Esophagus (tissue), 2 donors: Measurements from ENCODE around the gene DNAAF8. TPM values are rescaled to one million over a fixed set of nuclear protein-coding genes. Genes with fewer than 3 reads are reported as not detected.

ENCODE experiments used
- H3K27ac ChIP-seq, 2 donors: one replicate each; pipeline ENCODE4 v1.5.1; 2013; ENCODE audit warnings: low read depth in 2 of 2, mild to moderate bottlenecking in 2 of 2, inconsistent platforms in 1 of 2, low read length in 1 of 2, moderate library complexity in 1 of 2
- H3K27me3 ChIP-seq, 2 donors: one replicate each; pipeline ENCODE4 v1.6.1; 2013; ENCODE audit warnings: low read length in 2 of 2, control low read depth in 1 of 2, mild to moderate bottlenecking in 1 of 2; ENCODE audit not compliant: insufficient read depth in 2 of 2, control insufficient read depth in 1 of 2
- H3K36me3 ChIP-seq, 2 donors: one replicate each; pipeline ENCODE4 v1.6.1; 2013; ENCODE audit warnings: low read length in 1 of 2; ENCODE audit not compliant: control insufficient read depth in 2 of 2, insufficient read depth in 2 of 2
- H3K4me1 ChIP-seq, 2 donors: one replicate each; pipeline ENCODE4 v1.6.1; 2013; ENCODE audit warnings: low read length in 1 of 2; ENCODE audit not compliant: control insufficient read depth in 2 of 2, insufficient read depth in 2 of 2
- H3K4me3 ChIP-seq, 2 donors: one replicate each; pipeline ENCODE4 v1.5.1; 2013; ENCODE audit warnings: low read length in 2 of 2, mild to moderate bottlenecking in 2 of 2, low read depth in 1 of 2, moderate library complexity in 1 of 2
- H3K9me3 ChIP-seq, 2 donors: one replicate each; pipeline ENCODE4 v1.6.1; 2013; ENCODE audit warnings: mild to moderate bottlenecking in 2 of 2, low read depth in 1 of 2, low read length in 1 of 2, moderate library complexity in 1 of 2; ENCODE audit not compliant: control insufficient read depth in 2 of 2, insufficient read depth in 1 of 2
- WGBS, 2 donors: extraction: QIAGEN DNeasy Blood & Tissue Kit; methylation state at CpG; one replicate each; pipeline ENCODE4 v1.1.7; 2013; 5-methylcytosine and 5-hydroxymethylcytosine counted together
- polyA plus RNA-seq, 2 donors: library from polyadenylated mRNA; stranded (reverse); fragments of 200-250 nt; gene quantifications; one replicate each; pipeline ENCODE4 v1.2.3, GENCODE V29; 2013
- donor health status: healthy with polysubstance abuse.
- donor health status: Bipolar disorder and iron deficiency.

Gene DNAAF8
- polyA plus RNA-seq, 2 donors = 0.39 to 0.81 TPM

DNA sequence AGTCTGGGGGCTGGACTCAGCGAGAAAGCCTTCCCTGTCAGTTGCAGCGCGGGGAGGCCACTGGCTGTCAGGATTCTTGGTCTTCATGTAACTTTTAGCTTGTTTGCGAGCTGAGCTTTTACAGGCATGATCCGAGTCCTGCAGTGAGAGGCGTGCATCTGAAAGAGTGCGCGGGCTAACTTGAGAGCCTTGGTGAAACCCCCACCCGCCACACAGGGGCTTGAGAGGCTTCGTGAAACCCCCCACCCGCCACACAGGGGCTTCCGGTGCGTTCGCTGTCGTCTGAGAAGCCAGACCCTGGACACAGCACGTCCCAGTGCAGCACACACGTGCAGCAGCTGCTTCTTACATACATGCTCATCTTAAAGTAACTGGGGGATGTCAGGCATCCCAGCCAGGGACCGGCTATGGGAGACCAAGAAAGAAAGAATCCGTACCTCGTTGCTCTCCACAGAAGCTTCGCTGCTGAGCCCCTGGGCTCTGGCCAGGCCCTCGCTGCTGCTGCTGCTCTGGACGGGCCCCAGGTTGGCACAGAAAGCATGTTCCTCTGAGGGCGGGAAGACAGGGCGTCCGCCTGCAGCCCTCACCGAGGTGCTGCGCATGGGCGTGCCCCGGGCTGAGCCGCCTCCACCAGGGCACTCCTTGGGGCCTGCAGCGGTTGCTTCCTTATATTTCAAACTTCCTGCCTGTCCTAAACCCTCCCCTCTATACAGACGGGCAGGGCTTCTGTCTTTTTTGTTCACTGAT, 33.2 kb upstream of the DNAAF8 start:
- 72 to 77% methylated on average over 33 of the region's 33 CpGs for WGBS, 2 donors
- no peaks in the 10 kb centered on the region for H3K9me3 ChIP-seq
- no peak overlapping the region for H3K4me3 ChIP-seq
- no peaks in the 10 kb centered on the region for H3K4me1 ChIP-seq
- no peaks in the 10 kb centered on the region for H3K27me3 ChIP-seq
- peaks cover 5 to 58% of the 10 kb centered on the region in 2 donors for H3K36me3 ChIP-seq
- H3K27ac ChIP-seq = peak overlapping the region in 1 of 2 donors; percentile 37

DNA sequence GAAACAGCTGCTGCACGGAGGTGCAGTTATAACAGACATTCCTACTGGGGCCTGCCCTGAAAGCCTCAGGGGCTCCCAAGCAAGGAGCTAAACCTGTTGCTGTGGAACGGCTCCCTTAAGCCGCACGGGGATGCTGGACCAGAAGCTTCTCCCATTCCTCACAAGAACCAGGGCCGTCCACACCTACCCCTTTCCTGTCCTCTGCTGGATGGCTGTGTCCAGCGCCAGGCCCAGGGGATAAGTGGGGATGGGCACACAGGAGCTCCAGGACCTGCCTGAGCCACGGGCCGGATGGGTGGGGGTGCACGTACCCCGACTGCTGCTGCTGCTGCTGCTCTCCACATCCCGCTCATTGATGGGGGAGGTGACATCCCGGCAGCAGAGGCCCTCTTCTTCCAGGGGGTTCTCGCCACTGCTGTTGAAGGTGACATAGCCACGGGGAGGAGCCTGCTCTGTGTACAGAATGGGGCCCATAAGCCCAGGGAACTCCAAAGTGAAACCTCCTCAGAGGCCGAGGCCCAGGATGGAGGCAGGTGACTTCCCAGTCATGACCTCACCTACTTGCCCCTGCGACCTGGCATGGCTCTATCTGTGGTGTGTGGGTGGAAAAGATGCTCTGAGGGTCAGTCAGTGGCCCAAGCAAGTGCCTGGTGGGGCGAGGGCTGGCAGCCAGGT, 32.4 kb upstream of the DNAAF8 start:
- no peaks in the 10 kb centered on the region for H3K4me1 ChIP-seq
- peaks cover 5 to 55% of the 10 kb centered on the region in 2 donors for H3K36me3 ChIP-seq
- 77% methylated on average over 17 of the region's 17 CpGs for WGBS, 2 donors
- H3K4me3 ChIP-seq = no peak overlapping the region
- H3K27ac ChIP-seq = peak overlapping the region; percentile 18 to 37
- H3K9me3 ChIP-seq = no peaks in the 10 kb centered on the region
- H3K27me3 ChIP-seq = no peaks in the 10 kb centered on the region

DNA sequence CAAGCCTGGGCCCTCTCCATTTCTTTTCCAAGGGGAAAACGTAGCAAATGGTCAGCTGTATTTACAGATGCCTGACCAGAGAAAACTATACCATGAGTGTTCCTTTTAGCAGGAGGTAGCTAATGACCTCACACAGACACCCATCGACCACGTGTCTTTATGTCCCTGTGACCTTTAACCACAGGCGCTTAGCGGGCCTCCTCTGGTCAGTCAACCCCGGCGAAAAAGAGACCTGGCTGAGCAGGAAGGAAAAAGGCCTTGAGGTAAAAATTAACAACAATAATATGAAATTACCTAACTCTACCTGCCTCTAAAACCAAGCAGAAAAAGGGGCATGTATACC, 31.9 kb upstream of the DNAAF8 start:
- Histone ChIP-seq H3K36me3 (peaks cover 5 to 51% of the 10 kb centered on the region in 2 donors), H3K9me3 (no peaks in the 10 kb centered on the region), H3K27ac (no peak overlapping the region), H3K4me3 (no peak overlapping the region), H3K4me1 (no peaks in the 10 kb centered on the region), H3K27me3 (no peaks in the 10 kb centered on the region)
- 79% methylated on average over 7 of the region's 7 CpGs for WGBS, 2 donors

DNA sequence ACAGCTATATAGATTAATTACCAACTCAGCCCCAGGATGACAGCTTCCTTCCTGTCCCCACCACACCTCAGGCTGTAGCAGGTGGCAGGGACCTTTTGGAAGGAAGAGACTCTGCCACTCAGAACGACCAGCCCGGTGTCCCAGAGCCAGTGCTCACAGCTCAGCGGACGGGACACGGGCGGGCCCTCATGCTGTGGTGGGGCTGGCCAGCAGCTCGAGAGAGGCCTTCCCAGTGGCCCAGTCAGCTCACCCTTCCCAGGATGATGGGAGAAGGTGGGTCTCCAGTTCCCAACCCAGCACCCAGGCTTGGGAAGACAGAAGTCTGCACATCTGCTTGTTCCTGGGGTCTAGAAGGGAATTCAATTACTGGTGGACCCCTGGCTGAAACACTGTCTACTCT, 30.4 kb upstream of the DNAAF8 start:
- no peaks in the 10 kb centered on the region for H3K4me1 ChIP-seq
- peaks cover 8 to 38% of the 10 kb centered on the region in 2 donors for H3K36me3 ChIP-seq
- no peaks in the 10 kb centered on the region for H3K9me3 ChIP-seq
- 87 to 88% methylated on average over 7 of the region's 7 CpGs for WGBS, 2 donors
- H3K27ac ChIP-seq = no peak overlapping the region
- H3K4me3 ChIP-seq = no peak overlapping the region
- no peaks in the 10 kb centered on the region for H3K27me3 ChIP-seq

DNA sequence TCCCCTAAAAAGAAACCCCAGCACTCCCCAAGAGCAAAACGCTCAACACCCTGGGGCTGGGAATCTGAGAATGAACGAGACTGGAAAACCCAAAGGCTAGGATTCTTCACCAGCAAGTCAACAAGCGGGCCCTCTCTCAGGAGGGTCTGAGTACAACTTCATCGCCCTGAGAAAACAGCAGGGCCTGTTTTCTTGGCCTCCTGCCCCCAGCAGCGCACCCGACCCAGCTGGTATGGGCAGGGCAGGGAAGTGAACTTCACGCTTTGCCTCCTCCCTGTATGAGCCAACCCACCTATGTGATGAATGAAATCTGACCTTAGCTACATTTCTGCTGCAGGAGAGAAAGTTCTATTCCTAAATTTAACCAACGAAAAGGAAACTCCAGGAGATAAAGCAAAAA, 29.8 kb upstream of the DNAAF8 start:
- no peaks in the 10 kb centered on the region for H3K27me3 ChIP-seq
- H3K9me3 ChIP-seq = no peaks in the 10 kb centered on the region
- H3K4me1 ChIP-seq = no peaks in the 10 kb centered on the region
- WGBS, 2 donors = 78 to 86% methylated on average over 8 of the region's 8 CpGs
- H3K36me3 ChIP-seq = peaks cover 8 to 32% of the 10 kb centered on the region in 2 donors
- no peak overlapping the region for H3K27ac ChIP-seq
- no peak overlapping the region for H3K4me3 ChIP-seq

DNA sequence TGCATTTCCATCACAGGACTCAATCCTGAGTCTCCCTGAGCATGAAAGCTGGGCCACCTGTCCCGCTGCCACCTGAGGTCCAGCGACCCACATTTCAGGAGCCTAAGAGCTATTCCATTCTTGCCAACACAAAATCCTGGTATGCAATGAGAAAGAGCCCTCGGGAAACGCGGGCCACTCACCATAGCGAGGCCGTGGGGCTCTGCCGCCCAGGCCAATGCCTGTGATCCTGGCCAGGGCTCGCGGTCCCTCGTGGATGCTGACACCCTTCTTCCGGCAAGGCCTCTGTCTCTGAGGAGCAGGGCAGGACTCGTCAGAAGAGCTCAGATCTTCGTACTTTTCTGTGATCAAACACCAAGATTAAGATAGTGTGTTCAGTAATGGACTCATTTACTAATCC, 29.4 kb upstream of the DNAAF8 start:
- Histone ChIP-seq H3K36me3 (peaks cover 8 to 31% of the 10 kb centered on the region in 2 donors), H3K9me3 (no peaks in the 10 kb centered on the region)
- 95% methylated on average over 14 of the region's 14 CpGs for WGBS, 2 donors

DNA sequence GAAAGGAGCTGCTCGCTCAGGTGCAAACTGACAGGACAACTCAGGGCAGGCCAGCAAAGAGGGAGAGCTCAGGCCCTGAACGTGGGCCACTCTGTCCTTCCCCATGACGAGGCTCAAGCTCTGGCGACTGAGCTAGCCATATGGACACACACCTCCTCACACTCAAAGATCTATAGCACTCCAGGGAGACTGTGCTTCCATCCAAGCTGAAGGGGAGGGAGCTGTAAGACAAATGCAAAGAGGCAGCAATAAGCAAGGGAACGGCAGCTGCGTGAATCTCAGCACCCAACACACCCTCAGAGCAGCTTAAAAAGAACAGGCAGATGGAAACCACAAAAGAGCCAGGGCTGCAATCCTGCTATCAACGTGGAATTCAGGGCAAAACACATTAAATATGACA, 27.5 kb upstream of the DNAAF8 start:
- H3K4me1 ChIP-seq = no peaks in the 10 kb centered on the region
- 89 to 91% methylated on average over 7 of the region's 7 CpGs for WGBS, 2 donors
- peaks cover 3 to 16% of the 10 kb centered on the region in 2 donors for H3K36me3 ChIP-seq
- H3K9me3 ChIP-seq = no peaks in the 10 kb centered on the region
- no peaks in the 10 kb centered on the region for H3K27me3 ChIP-seq
- no peak overlapping the region for H3K4me3 ChIP-seq
- H3K27ac ChIP-seq = no peak overlapping the region

More for the DNA sequence above, 29.4 kb upstream of the DNAAF8 start:
- H3K4me3 ChIP-seq = no peak overlapping the region
- no peaks in the 10 kb centered on the region for H3K27me3 ChIP-seq
- H3K4me1 ChIP-seq = no peaks in the 10 kb centered on the region
- H3K27ac ChIP-seq = no peak overlapping the region

DNA sequence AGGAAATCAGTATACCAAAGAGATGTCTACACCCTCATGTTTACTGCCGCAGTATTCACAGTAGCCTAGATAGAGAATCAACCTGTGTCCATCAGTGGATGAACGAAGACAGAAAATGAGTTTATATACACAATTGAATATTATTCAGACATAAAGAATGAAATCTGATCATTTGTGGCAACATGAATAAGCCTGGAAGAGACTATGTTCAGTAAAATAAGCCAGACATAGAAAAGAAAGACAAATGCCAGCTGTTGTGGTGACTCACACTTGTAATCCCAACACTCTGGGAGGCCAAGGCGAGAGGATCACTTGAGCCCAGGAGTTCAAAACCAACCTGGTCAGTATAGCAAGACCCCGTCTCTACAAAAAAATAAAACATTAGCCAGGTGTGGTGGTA, 24.9 kb upstream of the DNAAF8 start:
- Histone ChIP-seq H3K4me3 (no peak overlapping the region), H3K27ac (no peak overlapping the region), H3K9me3 (no peaks in the 10 kb centered on the region), H3K36me3 (peaks cover 8 to 19% of the 10 kb centered on the region in 2 donors), H3K4me1 (no peaks in the 10 kb centered on the region), H3K27me3 (no peaks in the 10 kb centered on the region)
- 94 to 96% methylated on average over 4 of the region's 4 CpGs for WGBS, 2 donors

DNA sequence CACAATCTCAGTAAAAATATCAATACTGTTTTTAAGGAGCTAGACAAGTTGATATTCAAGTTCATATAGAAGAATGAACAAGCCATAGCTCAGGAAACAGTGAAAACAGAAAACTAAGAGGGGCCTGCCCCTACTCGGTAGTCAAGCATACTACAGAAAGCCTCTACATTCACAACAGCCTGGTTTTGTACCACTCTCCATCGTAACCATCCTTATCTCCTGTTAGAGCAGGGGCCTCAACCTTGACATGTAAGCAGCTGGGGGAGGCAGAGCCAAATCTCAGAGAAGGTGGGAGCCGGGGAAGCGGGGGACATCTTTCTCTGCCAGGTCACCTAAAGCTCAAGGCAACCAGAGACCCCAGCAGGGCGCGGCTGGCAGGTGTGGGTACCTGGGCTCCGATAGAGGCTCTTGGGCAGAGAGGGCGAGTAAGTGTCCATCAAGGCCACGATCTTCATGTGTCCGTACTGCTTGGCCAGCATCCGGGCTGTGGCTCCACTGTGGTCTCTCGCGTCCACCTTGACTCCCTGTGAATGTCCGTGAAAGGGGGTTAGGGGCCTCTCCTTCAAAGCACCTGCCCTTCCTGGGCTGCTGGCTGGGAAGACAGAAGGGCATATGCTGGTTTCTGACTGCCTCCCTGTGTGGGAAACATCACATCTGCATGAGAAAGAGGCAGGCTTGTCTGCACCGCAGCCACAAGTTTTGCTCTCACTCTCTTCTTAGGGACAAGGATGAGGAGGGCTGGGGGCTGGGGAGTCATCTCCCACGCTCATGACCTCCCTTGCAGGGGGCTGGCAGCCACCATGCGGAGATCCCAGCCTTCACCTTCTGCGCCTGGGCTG, 20.5 kb upstream of the DNAAF8 start:
- WGBS, 2 donors = 76 to 91% methylated on average over 18 of the region's 18 CpGs
- no peaks in the 10 kb centered on the region for H3K9me3 ChIP-seq
- no peak overlapping the region for H3K27ac ChIP-seq
- peaks cover 5 to 14% of the 10 kb centered on the region in 2 donors for H3K36me3 ChIP-seq
- no peak overlapping the region for H3K4me3 ChIP-seq
- no peaks in the 10 kb centered on the region for H3K27me3 ChIP-seq
- H3K4me1 ChIP-seq = no peaks in the 10 kb centered on the region
